GM19395 (cell line): Measurements from ENCODE around the gene NAA25.
"Not testable (repeated sequence)": the region's sequence is repeated elsewhere in the genome, so short reads cannot be mapped to it uniquely, and the experiment has no call there.

ENCODE experiments used
- ATAC-seq: cut with Tn5 transposase; IDR thresholded peaks from one replicate; pipeline ENCODE4 v1.9.1; 2021; ENCODE audit warnings: mild to moderate bottlenecking, moderate library complexity; ENCODE audit not compliant: unreplicated experiment

NAA25 gene

GRCh38 chr12:112116232-112117060, 7.9 kb upstream of the NAA25 start:
- no peak for ATAC-seq

GRCh38 chr12:112115259-112116045, 6.9 kb upstream of the NAA25 start:
- no peak for ATAC-seq

- ATAC-seq: no peak
These were observed 4.0 kb upstream of the NAA25 start for GRCh38 chr12:112112409-112113133.

DNA sequence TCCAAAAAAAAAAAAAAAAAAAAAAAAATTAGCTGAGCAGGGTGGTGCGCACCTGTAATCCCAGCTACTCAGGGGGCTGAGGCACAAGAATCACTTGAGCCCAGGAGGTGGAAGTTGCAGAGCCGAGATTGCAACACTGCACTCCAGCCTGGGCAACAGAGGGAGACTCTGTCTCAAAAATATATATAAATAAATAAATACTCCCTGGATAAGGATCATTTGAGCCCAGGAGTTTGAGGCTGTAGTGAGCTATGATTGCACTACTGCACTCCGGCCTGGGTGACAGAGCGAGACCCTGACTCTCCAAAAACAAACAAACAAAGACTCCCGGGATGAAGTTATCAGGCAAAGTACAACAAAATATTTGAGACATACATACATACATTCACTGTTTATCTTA, 3.3 kb upstream of the NAA25 start:
- no peak for ATAC-seq

GRCh38 chr12:112110787-112111662, 2.4 kb upstream of the NAA25 start:
- ATAC-seq: not testable (repeated sequence)

DNA sequence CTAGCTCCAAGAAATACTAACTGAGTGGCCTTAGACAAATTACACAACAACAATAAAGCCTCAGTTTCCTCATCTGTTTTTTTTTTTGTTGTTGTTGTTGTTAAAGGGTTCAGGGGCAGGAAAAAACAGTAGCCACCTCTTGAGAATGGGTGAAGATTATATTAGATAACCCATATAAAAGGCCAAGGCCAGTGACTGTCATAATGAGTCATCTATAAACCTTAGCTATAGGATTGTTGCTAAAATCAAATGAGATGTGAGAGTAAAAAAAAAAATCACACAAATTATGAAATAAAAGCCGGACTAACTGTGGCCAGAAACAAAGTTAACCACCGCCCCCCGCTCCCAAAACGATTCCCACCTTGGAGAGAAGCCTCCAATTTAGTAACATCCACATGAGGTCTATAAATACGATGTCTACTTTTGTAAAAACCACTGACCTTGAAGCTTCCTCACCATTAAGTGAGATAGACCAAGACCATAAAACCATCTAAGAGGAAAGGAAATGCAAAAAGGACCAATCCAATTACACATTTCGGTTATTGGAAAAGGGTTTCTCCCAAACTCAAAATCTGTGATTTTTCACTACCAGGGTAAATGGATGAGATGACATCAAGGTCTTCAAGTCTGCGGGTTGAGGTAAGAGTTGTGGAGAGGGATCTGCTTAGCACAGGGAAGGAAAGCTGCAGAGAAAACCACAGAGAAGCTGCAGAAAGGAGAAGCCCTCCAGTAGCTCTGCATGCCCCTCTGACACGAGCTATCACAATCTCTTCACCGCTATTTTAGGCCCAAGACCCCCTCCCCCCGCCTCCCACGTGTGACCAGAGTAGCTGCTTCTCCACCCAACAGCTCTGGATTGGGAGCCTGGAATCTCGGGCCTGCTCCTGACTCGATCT, 1.0 kb downstream of the NAA25 start:
- no peak for ATAC-seq

DNA sequence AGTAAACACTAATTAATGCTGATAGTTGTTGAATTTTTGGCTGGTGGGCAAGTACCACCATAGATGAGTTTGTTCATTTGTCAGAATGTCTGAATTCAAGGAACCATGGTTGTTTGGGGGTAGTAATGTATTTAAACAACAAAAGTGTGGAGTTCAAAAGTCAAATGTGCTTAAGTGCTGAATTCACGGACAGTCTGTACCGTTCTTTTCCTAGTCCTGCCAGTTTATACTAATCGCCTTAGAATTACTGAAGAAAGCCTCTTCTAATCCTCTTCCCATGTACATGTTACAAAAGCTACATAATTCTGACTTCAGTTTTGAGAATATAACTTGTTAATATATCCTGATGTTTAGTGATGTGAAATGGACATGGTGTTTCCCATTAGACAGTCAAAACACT, 2.7 kb downstream of the NAA25 start:
- ATAC-seq: no peak

DNA sequence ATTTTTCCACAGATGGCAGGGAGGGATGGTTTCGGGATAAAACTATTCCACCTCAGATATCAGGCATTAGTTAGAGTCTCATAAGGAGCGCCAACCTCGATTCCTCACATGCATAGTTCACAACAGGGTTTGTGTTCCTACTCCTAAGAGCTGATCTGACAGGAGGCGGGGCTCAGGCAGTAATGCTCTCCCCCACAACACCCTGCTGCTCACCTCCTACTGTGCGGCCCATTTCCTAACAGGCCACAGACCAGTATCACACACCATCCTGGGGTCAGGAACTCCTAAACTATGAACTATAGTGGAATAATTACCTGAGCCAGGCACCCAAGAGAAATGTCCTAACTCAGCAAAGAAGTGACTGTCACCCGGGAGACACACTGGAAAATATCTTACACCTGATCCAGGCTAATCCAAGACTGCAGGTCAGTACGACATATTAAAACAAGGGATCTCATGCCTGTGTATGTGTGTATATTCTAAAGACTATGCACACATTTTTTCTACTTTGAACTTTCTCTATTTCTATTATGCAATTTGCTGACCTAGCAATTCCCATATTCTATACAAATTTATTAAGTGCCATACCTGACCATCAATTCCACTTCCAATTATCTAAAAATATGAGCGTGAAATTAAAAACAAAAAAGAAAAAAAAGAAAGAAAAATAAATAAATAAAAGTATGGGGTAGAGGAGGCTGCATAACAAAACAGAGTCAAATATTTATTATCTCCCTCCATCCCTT, 4.7 kb downstream of the NAA25 start:
- no peak for ATAC-seq

DNA sequence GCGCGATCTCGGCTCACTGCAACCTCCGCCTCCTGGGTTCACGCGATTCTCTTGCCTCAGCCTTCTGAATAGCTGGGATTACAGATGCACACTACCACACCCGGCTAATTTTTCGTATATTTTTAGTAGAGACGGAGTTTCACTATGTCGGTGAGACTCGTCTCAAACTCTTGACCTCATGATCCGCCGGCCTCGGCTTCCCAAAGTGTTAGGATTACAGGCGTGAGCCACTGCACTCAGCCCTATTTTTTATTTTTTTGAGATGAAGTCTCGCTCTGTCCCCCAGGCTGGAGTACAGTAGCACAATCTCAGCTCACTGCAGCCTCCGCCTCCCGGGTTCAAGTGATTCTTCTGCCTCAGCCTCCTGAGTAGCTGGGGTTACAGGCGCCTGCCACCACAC, 5.8 kb downstream of the NAA25 start:
- ATAC-seq: not testable (repeated sequence)

GRCh38 chr12:112102127-112102526, 6.5 kb downstream of the NAA25 start:
- ATAC-seq: no peak

GRCh38 chr12:112100500-112100899, 8.1 kb downstream of the NAA25 start:
- not testable (repeated sequence) for ATAC-seq

- no peak for ATAC-seq
These were observed 10.9 kb downstream of the NAA25 start for GRCh38 chr12:112097641-112098040.

DNA sequence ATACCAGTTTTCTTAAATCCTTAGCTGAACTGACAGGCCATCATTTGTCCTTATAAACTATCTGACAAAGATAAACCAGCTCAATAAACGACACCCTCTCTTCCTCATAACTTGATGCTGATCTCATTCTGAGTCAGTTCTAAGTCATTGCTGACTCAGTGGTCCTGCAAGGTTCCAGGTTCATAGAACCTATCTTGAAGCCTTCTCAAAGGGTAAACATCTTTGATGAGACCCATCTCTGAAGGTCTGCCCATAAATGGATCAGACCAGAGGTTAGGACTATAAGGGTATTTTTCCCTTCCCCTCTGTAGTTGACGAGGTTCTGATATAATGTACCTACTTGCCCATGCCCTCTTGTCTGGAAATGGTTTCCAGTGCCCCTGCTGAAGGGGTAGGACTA, 11.9 kb downstream of the NAA25 start:
- peak; percentile 37 for ATAC-seq

GRCh38 chr12:112096070-112096469, 12.5 kb downstream of the NAA25 start:
- peak; percentile 82 for ATAC-seq

- ATAC-seq: no peak
These were observed 17.0 kb downstream of the NAA25 start for GRCh38 chr12:112091563-112091962.

GRCh38 chr12:112087851-112088250, 20.7 kb downstream of the NAA25 start:
- ATAC-seq: no peak

DNA sequence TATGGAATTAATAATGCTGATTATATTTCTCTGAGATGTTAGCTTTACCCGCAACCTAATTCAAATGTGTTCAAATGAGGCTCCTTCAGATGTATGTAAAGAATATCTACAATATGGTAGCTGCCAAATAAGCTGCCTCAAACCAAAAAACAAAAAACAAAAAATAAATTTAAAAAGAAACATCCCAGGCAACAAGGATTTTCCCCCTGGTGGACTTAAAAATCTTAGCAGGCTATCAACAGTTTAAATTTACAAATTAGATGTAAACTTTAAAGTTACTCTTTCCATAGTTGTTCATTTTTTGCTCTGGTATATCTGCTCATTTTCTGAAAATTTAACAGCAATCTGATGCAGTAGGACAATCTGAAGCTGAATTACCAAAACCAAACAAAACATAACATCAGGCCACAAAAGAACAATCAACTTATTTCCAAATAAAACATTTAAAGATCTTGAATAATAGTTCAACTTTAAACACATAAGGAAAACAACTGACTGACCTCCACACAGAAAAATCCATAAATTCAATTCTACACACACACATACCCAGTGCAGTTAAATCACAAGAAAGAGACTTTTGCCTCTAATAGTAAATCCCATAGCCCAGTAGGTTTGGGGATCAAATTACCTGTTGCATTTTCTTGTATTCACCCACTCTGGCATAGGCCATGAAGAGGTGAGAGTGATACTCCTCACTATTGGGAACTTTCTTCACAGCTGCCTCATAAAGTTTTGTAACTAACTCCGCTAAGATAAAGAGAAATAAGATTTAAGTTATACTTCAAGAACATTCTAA, 21.3 kb downstream of the NAA25 start:
- ATAC-seq: no peak

DNA sequence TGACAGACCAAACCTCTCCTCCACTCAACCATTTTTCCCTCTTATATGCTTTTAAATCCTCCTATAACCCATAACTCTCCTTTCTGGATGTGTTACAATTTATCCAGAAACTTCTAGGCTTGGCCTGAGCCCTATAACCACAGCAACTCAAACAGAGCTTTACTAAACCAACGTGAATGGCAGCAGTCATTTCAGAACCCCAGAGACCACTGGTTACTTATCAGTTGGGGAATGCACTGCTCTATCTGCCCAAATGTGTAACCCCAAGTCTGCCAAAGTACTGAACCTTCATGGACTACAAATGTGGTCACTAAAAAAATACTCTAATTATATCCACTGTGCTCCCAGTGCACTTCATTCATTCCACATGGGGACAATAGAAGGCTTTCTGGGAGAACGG, 42.0 kb downstream of the NAA25 start:
- no peak for ATAC-seq
